ENCODE data around the gene FOXL1. TPM values are rescaled to one million over a fixed set of nuclear protein-coding genes. Genes with fewer than 3 reads are reported as not detected.
A peak's percentile ranks its signal among the peaks of the same experiment; 100 is the strongest.

Gene FOXL1
- total and polyA plus RNA-seq, 12 donors, result 0.18 to 2.1 (median 0.69) TPM

DNA sequence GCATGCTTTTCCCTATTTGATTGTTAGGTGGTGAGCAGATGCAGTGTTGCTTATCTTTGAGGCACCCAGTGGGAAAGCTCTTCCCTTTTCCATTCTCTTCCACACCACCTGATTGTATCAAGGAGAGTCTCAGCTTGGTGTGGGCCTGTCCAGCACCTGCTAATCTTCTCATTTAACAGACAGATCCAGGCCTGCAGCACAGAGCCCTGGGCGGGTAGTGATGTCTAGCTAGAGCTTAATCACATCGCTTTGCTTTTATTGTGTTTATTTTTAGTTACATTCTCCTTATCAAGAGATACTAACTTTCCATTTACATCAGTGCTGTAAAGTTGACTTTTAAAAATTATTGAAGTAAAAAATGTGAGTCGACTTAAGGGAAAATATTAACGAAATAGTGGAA, 24.2 kb downstream of the FOXL1 start:
- TF ChIP-seq POLR2A (IDR thresholded peaks at IDR 0.05), result no peak
- TF ChIP-seq CTCF (IDR thresholded peaks at IDR 0.05), result no peak
- peaks cover 3% of the 10 kb centered on the region for H3K27me3 ChIP-seq
- WGBS, 4 donors, result 46 to 67% (median 64%) methylated on average over 4 of the region's 4 CpGs

GRCh38 chr16:86604436-86605193, 26.3 kb downstream of the FOXL1 start:
- 65 to 75% (median 70%) methylated on average over 15 to 16 of the region's 16 CpGs for WGBS, 4 donors
- no peaks in the 10 kb centered on the region for H3K4me1 ChIP-seq (replicated peaks in 1 of 2)
- peak overlapping the region in 1 of 4 donors; percentile 36 for H3K4me3 ChIP-seq
- no peaks in the 10 kb centered on the region for H3K36me3 ChIP-seq (replicated peaks in 1 of 2)
- intact Hi-C loops (cut with DNase I), result no loop called here
- peak in 1 of 7 donors; percentile 42 for DNase-seq
- peaks cover 3% of the 10 kb centered on the region for H3K27me3 ChIP-seq
- H3K9me3 ChIP-seq (replicated peaks in 1 of 3), result no peaks in the 10 kb centered on the region
- no peak for TF ChIP-seq POLR2A (IDR thresholded peaks at IDR 0.05)
- no peak for TF ChIP-seq CTCF (IDR thresholded peaks at IDR 0.05)
- H3K27ac ChIP-seq, result no peak overlapping the region

More for the DNA sequence above, 24.2 kb downstream of the FOXL1 start:
- H3K27ac ChIP-seq, result no peak overlapping the region
- H3K4me3 ChIP-seq, result no peak overlapping the region
- peak in 1 of 7 donors; percentile 74 for DNase-seq
- H3K36me3 ChIP-seq (replicated peaks in 1 of 2), result no peaks in the 10 kb centered on the region
- no peaks in the 10 kb centered on the region for H3K9me3 ChIP-seq (replicated peaks in 1 of 3)
- intact Hi-C loops (cut with DNase I), result no loop called here
- H3K4me1 ChIP-seq (replicated peaks in 1 of 2), result no peaks in the 10 kb centered on the region

DNA sequence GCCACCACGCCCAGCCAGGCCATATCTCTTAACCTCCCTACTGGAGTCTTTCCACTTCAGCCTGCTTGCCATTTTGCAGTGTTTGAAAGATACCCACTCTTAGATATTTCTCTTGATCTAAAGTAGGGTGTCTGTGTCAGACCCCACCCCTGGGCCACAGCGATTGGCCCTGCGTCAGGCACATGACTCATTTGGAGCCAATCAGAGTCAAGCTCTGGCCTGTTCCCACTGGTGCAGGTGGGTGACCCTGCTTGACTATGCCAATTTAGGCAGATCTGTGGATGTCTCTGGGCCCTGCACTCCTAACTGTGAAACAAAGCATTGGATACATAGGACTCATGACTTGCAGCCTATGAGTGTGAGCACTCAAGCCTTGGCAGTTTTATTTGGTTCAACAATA, 27.6 kb downstream of the FOXL1 start:
- H3K27me3 ChIP-seq, result peaks cover 3% of the 10 kb centered on the region
- no peak overlapping the region for H3K27ac ChIP-seq
- DNase-seq, result no peak
- no peak overlapping the region for H3K4me3 ChIP-seq
- no peaks in the 10 kb centered on the region for H3K36me3 ChIP-seq (replicated peaks in 1 of 2)
- H3K4me1 ChIP-seq (replicated peaks in 1 of 2), result no peaks in the 10 kb centered on the region
- intact Hi-C loops (cut with DNase I), result no loop called here
- no peaks in the 10 kb centered on the region for H3K9me3 ChIP-seq (replicated peaks in 1 of 3)
- TF ChIP-seq POLR2A (IDR thresholded peaks at IDR 0.05), result no peak
- no peak for TF ChIP-seq CTCF (IDR thresholded peaks at IDR 0.05)
- 93 to 97% (median 95%) methylated on average over 3 of the region's 3 CpGs for WGBS, 4 donors

GRCh38 chr16:86608301-86608747, 30.0 kb downstream of the FOXL1 start:
- Histone ChIP-seq H3K4me1 (replicated peaks in 1 of 2) (no peaks in the 10 kb centered on the region), H3K27me3 (peaks cover 7% of the 10 kb centered on the region), H3K9me3 (replicated peaks in 1 of 3) (no peaks in the 10 kb centered on the region), H3K27ac (no peak overlapping the region), H3K4me3 (no peak overlapping the region), H3K36me3 (replicated peaks in 1 of 2) (no peaks in the 10 kb centered on the region)
- DNase-seq, result no peak
- TF ChIP-seq POLR2A (IDR thresholded peaks at IDR 0.05) (no peak), CTCF (IDR thresholded peaks at IDR 0.05) (no peak)
- intact Hi-C loops (cut with DNase I), result no loop called here
- WGBS, 4 donors, result 34 to 47% (median 38%) methylated on average over 2 of the region's 2 CpGs
